Measurements from ENCODE around the gene CAP1.

Gene CAP1

DNA sequence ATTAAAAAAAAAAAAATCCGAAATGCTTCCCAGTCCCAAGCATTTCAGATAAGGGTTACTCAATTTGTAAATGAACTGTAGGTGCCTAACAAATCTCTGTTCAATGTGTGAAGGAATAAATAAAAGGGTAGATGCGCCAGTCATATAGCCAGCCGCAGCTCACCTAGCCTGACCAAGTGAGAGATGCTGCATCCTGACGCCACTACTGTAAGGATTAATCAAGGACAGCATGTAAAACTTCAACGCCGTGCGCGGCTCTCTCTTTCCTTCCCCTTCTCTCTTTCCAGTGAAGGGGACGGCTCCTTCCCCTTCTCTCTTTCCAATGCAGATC, 56.1 kb downstream of the CAP1 start:
- TF ChIP-seq ELF4 (IDR thresholded peaks at IDR 0.05) = no peak
- TF ChIP-seq ZNF384 (IDR thresholded peaks at IDR 0.05) = no peak
- TF ChIP-seq SP1 (IDR thresholded peaks at IDR 0.05) = no peak
- no peak for TF ChIP-seq ARNT (IDR thresholded peaks at IDR 0.05)
- TF ChIP-seq NFRKB (IDR thresholded peaks at IDR 0.05) = no peak
- no peak for TF ChIP-seq SUZ12 (IDR thresholded peaks at IDR 0.05)
- no peak for TF ChIP-seq LEF1 (IDR thresholded peaks at IDR 0.05; ENCODE audit: borderline replicate concordance)
- no peak for TF ChIP-seq TARDBP (IDR thresholded peaks at IDR 0.05)
- TF ChIP-seq L3MBTL2 (conservative IDR thresholded peaks at IDR 0.05) = no peak
- no peak for TF ChIP-seq FOXM1 (IDR thresholded peaks at IDR 0.05; ENCODE audit: borderline replicate concordance)
- no peak for TF ChIP-seq FOXA1 (IDR thresholded peaks at IDR 0.05)
- no peak for TF ChIP-seq HDGF (IDR thresholded peaks at IDR 0.05; ENCODE audit: borderline replicate concordance)
- no peak for DNase-seq (ENCODE audit: extremely low spot score)
- POLR2A ChIA-PET = no interaction called here
- CTCF ChIA-PET = interaction anchor here (0.7 kb wide), 1 partner anchor 18 kb away, joined by 3 read pairs; no protein-coding TSS in a partner anchor

DNA sequence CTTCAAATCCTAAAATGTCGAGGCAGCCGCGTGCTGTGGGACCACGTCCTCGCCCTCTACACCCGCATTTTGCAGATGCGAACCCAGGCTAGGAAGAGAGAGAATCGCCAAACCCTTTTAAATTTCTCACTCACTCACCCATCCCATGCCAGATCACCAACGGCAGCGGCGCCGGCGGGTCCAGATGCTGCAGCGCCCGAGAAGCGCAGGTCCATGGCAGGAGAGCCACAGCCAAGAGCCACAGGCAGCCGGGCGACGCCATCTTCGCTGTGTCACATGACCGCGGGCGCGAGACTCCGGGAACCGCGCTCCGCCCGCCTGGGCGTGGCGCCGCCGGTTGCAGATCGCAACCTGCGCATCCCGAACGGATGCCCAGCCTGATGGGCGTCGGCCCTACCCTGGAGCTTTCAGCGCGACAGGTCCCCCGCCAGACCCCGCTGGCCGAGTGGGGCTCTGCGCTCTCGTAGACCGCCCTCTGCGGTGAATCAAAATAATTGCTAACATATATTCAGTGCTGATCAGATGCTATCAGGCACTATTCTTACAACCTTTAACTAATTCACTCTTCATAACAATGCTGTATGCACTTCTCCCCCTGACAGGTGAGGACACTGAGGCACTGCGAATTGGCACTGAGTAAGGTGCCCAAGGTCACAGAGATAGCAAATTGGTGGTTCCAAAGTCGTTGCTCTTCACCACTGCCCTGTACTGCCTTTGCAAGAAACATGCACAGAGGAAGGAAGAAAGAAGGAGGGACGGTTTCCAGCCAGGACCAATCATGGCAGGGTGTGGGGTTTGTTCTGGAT, 56.7 kb downstream of the CAP1 start, which contains the start of gene PPT1:
Gene PPT1 (minus strand): TSS at position 276 of the 806 bp plus-strand sequence. CDS start 14 bp downstream, at position 262.
- POLR2A ChIA-PET = interaction anchor here (0.6 kb wide), 1 partner anchor 434 kb away, joined by 3 read pairs; the partner anchor contains the start of gene ZNF684
- DNase-seq (ENCODE audit: extremely low spot score) = peak; percentile 87
- TF ChIP-seq CTBP1 (IDR thresholded peaks at IDR 0.05; ENCODE audit: borderline replicate concordance) (no peak), L3MBTL2 (conservative IDR thresholded peaks at IDR 0.05) (peak; percentile 100), SP1 (IDR thresholded peaks at IDR 0.05) (no peak), NFRKB (IDR thresholded peaks at IDR 0.05) (peak; percentile 56; the same call in 1 of the 2 replicates), ZNF384 (IDR thresholded peaks at IDR 0.05) (no peak), FOXK2 (IDR thresholded peaks at IDR 0.05) (no peak), ELF4 (IDR thresholded peaks at IDR 0.05) (no peak), BHLHE40 (IDR thresholded peaks at IDR 0.05; ENCODE audit: borderline replicate concordance) (no peak)
- CTCF ChIA-PET = interaction anchor here (0.6 to 1.4 kb wide), 3 partner anchors 19 to 341 kb away, joined by 3 to 5 read pairs (median 3); no protein-coding TSS in a partner anchor

DNA sequence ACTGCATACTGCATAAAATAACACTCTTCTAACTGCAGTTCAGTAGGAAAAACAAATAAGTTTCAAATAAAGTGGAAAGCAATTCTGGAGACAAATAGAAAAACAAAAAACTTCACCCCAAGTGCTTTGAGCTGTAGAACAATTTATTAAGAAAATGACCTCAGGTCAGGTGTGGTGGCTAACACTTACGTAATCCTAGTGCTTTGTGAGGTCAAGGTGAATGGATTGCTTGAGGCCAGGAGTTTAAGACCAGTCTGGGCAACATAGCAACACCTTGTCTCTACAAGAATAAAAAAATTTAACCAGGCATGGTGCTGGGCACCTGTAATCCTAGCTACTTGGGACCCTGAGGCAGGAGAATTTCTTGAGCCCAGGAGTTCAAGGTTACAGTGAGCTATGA, 61.5 kb downstream of the CAP1 start:
- no peak for DNase-seq (ENCODE audit: extremely low spot score)
- CTCF ChIA-PET = interaction anchor here (0.9 kb wide), 1 partner anchor 42 kb away, joined by 3 read pairs; no protein-coding TSS in a partner anchor
- POLR2A ChIA-PET = no interaction called here
- TF ChIP-seq SUZ12 (IDR thresholded peaks at IDR 0.05) (no peak), ZNF384 (IDR thresholded peaks at IDR 0.05) (no peak), HDGF (IDR thresholded peaks at IDR 0.05; ENCODE audit: borderline replicate concordance) (no peak), TARDBP (IDR thresholded peaks at IDR 0.05) (no peak), ARNT (IDR thresholded peaks at IDR 0.05) (no peak), CTBP1 (IDR thresholded peaks at IDR 0.05; ENCODE audit: borderline replicate concordance) (no peak), SP1 (IDR thresholded peaks at IDR 0.05) (no peak), NFRKB (IDR thresholded peaks at IDR 0.05) (no peak), BHLHE40 (IDR thresholded peaks at IDR 0.05; ENCODE audit: borderline replicate concordance) (no peak), ELF4 (IDR thresholded peaks at IDR 0.05) (no peak), FOXA1 (IDR thresholded peaks at IDR 0.05) (no peak), FOXM1 (IDR thresholded peaks at IDR 0.05; ENCODE audit: borderline replicate concordance) (no peak), FOXK2 (IDR thresholded peaks at IDR 0.05) (no peak), LEF1 (IDR thresholded peaks at IDR 0.05; ENCODE audit: borderline replicate concordance) (no peak), L3MBTL2 (conservative IDR thresholded peaks at IDR 0.05) (no peak)
- TF ChIP-seq, protein P1, sequence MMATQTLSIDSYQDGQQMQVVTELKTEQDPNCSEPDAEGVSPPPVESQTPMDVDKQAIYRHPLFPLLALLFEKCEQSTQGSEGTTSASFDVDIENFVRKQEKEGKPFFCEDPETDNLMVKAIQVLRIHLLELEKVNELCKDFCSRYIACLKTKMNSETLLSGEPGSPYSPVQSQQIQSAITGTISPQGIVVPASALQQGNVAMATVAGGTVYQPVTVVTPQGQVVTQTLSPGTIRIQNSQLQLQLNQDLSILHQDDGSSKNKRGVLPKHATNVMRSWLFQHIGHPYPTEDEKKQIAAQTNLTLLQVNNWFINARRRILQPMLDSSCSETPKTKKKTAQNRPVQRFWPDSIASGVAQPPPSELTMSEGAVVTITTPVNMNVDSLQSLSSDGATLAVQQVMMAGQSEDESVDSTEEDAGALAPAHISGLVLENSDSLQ (IDR thresholded peaks at IDR 0.05) = no peak

DNA sequence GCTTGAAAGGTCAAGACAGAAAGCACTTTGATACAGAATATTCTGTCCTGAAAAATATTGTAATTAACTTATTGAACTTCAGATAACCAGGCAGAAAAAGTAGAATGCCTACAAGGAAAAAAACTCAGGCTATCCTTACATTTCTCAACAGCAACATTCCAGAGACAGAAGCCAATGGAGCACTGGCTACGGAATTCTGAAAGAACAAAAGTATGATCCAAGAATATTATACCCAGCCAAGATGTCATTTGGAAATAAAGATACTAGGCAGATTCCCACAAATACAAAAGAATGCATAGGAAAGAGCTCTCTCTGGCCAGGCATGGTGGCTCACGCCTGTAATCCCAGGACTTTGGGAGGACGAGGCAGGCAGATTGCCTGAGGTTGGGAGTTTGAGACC, 62.4 kb downstream of the CAP1 start:
- POLR2A ChIA-PET = no interaction called here
- TF ChIP-seq L3MBTL2 (conservative IDR thresholded peaks at IDR 0.05) (no peak), LEF1 (IDR thresholded peaks at IDR 0.05; ENCODE audit: borderline replicate concordance) (no peak)
- DNase-seq (ENCODE audit: extremely low spot score) = no peak
- CTCF ChIA-PET = no interaction called here

DNA sequence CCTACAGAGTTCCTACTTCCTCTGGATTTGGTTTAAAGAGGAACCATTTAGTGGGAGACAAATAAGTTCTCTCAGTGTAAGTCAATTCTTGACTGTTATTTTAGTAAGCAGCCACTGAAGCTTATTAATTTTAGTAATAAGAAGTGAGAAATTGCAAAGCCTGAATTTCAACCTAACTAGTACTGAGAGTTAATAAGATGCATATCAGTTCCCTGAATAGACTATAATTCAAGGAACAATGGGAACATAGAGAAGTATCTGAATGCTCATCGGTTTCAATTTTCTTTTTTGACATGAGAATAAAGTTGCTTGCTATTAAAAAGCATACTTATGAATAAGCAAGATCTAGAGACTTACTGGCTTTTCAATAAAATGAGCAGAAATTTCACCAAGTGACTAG, 64.5 kb downstream of the CAP1 start:
- POLR2A ChIA-PET = no interaction called here
- no peak for DNase-seq (ENCODE audit: extremely low spot score)
- no peak for TF ChIP-seq NFRKB (IDR thresholded peaks at IDR 0.05)
- no peak for TF ChIP-seq ELF4 (IDR thresholded peaks at IDR 0.05)
- TF ChIP-seq SP1 (IDR thresholded peaks at IDR 0.05) = no peak
- TF ChIP-seq ZNF384 (IDR thresholded peaks at IDR 0.05) = no peak
- no peak for TF ChIP-seq ARNT (IDR thresholded peaks at IDR 0.05)
- no peak for TF ChIP-seq L3MBTL2 (conservative IDR thresholded peaks at IDR 0.05)
- TF ChIP-seq TARDBP (IDR thresholded peaks at IDR 0.05) = no peak
- no peak for TF ChIP-seq CTBP1 (IDR thresholded peaks at IDR 0.05; ENCODE audit: borderline replicate concordance)
- TF ChIP-seq, protein P1 (IDR thresholded peaks at IDR 0.05) = no peak
- TF ChIP-seq FOXM1 (IDR thresholded peaks at IDR 0.05; ENCODE audit: borderline replicate concordance) = no peak
- no peak for TF ChIP-seq FOXA1 (IDR thresholded peaks at IDR 0.05)
- no peak for TF ChIP-seq LEF1 (IDR thresholded peaks at IDR 0.05; ENCODE audit: borderline replicate concordance)
- TF ChIP-seq BHLHE40 (IDR thresholded peaks at IDR 0.05; ENCODE audit: borderline replicate concordance) = no peak
- TF ChIP-seq SUZ12 (IDR thresholded peaks at IDR 0.05) = no peak
- no peak for TF ChIP-seq FOXK2 (IDR thresholded peaks at IDR 0.05)
- CTCF ChIA-PET = interaction anchor here (0.6 kb wide), 1 partner anchor 725 kb away, joined by 3 read pairs; no protein-coding TSS in a partner anchor

DNA sequence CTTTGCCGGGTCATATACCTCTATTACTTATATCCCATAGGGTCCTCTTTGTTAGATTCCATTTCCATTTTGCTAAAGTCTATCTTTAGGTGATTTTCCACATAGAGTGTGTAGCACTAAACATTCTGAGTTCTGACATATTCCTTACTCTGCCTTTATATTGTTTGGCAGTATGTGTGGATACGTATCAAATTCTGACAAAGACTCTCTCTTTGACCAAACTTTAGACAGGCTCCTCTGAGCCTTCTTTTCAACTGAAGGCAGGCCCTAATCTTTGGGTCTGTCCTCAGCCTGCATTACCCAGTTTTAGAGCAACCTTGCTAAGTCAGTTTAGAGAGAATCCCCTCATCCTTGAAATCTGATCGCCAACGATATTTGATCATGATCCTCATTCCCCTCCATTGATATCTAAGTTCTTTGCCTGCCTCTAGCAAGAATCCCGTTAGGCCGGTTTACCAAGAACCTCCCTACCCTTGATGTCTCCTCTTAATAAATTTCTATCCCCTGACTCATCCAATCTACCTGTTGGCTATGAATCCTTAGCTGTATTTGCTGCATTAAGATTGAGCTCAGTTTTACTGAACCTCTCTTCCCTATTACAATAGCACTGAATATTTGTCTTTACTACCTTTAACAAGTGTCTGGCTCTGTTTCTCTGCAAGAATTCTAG, 66.9 kb downstream of the CAP1 start:
- ChIA-PET CTCF (interaction anchor here (0.7 kb wide), 1 partner anchor 1383 kb away, joined by 7 read pairs; no protein-coding TSS in a partner anchor), POLR2A (no interaction called here)
- no peak for DNase-seq (ENCODE audit: extremely low spot score)
- TF ChIP-seq FOXK2 (IDR thresholded peaks at IDR 0.05) = no peak
- TF ChIP-seq HDGF (IDR thresholded peaks at IDR 0.05; ENCODE audit: borderline replicate concordance) = no peak
- TF ChIP-seq L3MBTL2 (conservative IDR thresholded peaks at IDR 0.05) = no peak
- no peak for TF ChIP-seq FOXM1 (IDR thresholded peaks at IDR 0.05; ENCODE audit: borderline replicate concordance)
- TF ChIP-seq TARDBP (IDR thresholded peaks at IDR 0.05) = no peak
- TF ChIP-seq BHLHE40 (IDR thresholded peaks at IDR 0.05; ENCODE audit: borderline replicate concordance) = no peak
- TF ChIP-seq ZNF384 (IDR thresholded peaks at IDR 0.05) = no peak
- TF ChIP-seq LEF1 (IDR thresholded peaks at IDR 0.05; ENCODE audit: borderline replicate concordance) = no peak
- TF ChIP-seq NFRKB (IDR thresholded peaks at IDR 0.05) = no peak
- TF ChIP-seq ARNT (IDR thresholded peaks at IDR 0.05) = no peak
- TF ChIP-seq SP1 (IDR thresholded peaks at IDR 0.05) = no peak

All from HEK293T (cell line).